Testis (tissue), 3 donors: Measurements from ENCODE around the gene GSG1L. TPM values are rescaled to one million over a fixed set of nuclear protein-coding genes. Genes with fewer than 3 reads are reported as not detected.

Experiments used
- DNase-seq: peaks from one replicate; pipeline ENCODE4 v3.0.0-alpha.2; 2019
- H3K27ac ChIP-seq, 2 donors: fragments of 200-600 bp; sonication (generic); one replicate each; pipeline ENCODE4 v1.5.1; 2019
- H3K27me3 ChIP-seq: fragments of 200-600 bp; sonication (generic); one replicate; pipeline ENCODE4 v1.5.1; 2019
- H3K36me3 ChIP-seq: fragments of 200-600 bp; sonication (generic); one replicate; pipeline ENCODE4 v1.5.1; 2017; ENCODE audit warnings: low read depth; ENCODE audit errors: missing control alignments
- H3K4me1 ChIP-seq: fragments of 200-600 bp; sonication (generic); one replicate; pipeline ENCODE4 v1.5.1; 2019
- H3K4me3 ChIP-seq, 2 donors: fragments of 200-600 bp; sonication (generic); one replicate each; pipeline ENCODE4 v1.5.1; 2017 to 2019
- H3K9me3 ChIP-seq: fragments of 200-600 bp; sonication (generic); one replicate; pipeline ENCODE4 v1.5.1; 2017
- CTCF ChIP-seq, 3 experiments: fragments of 450-650 bp in 2 of 3; fragments of 200-600 bp in 1 of 3; sonication (generic) in 1 of 3; IDR thresholded peaks; one replicate each; pipeline ENCODE4 v1.5.1; 2016 to 2019; ENCODE audit warnings: antibody characterized with exemption in 3 of 3, mild to moderate bottlenecking in 2 of 3, moderate library complexity in 1 of 3
- POLR2A ChIP-seq: fragments of 450-650 bp; IDR thresholded peaks from one replicate; pipeline ENCODE4 v1.6.1; 2017; ENCODE audit warnings: antibody characterized with exemption, mild to moderate bottlenecking, moderate library complexity
- WGBS, 2 donors: methylation state at CpG; one replicate each; pipeline ENCODE4 v1.1.5; 2018; 5-methylcytosine and 5-hydroxymethylcytosine counted together
- intact Hi-C: fragments of 100-400 bp; cut with DNase I; formaldehyde crosslinking; loops from one replicate; pipeline ENCODE4 v1.15.1; 2023; ENCODE audit warnings: low total_unique reads
- polyA plus RNA-seq: library from polyadenylated mRNA; stranded (reverse); fragments of 350-450 nt; fragmentation: Illumina TruSeq; extraction: RNeasy Lipid Tissue Mini Kit (QIAGEN cat#74804); gene quantifications from one replicate; pipeline ENCODE4 v1.2.3, GENCODE V29; 2014; ENCODE audit warnings: low read depth, low replicate concordance; ENCODE audit not compliant: insufficient read depth
- total RNA-seq, 2 donors: library from RNA; depleted of rRNA; stranded (reverse); fragments of >200 nt; gene quantifications; one replicate each; pipeline ENCODE4 v1.2.3, GENCODE V29; 2016

Gene GSG1L
- total and polyA plus RNA-seq, 3 donors from 2014 or later = 1.1 to 2.8 (median 1.9) TPM

- no peaks in the 10 kb centered on the region for H3K36me3 ChIP-seq
- H3K4me1 ChIP-seq = no peaks in the 10 kb centered on the region
- H3K9me3 ChIP-seq = no peaks in the 10 kb centered on the region
- 94 to 95% methylated on average over 6 of the region's 6 CpGs for WGBS, 2 donors
- H3K27me3 ChIP-seq = no peaks in the 10 kb centered on the region
- no peak for TF ChIP-seq CTCF (IDR thresholded peaks at IDR 0.05)
- no peak for TF ChIP-seq POLR2A
- no peak overlapping the region for H3K4me3 ChIP-seq
- no peak overlapping the region for H3K27ac ChIP-seq
- intact Hi-C loops = no loop called here
- DNase-seq = no peak
Measured at GRCh38 chr16:28078261-28078660, 14.7 kb upstream of the GSG1L start.

GRCh38 chr16:28073836-28074235 is 10.3 kb upstream of the GSG1L start:
- WGBS, 2 donors = 91 to 95% methylated on average over 6 of the region's 6 CpGs
- H3K9me3 ChIP-seq = no peaks in the 10 kb centered on the region
- H3K4me1 ChIP-seq = no peaks in the 10 kb centered on the region
- intact Hi-C loops = no loop called here
- H3K4me3 ChIP-seq = no peak overlapping the region
- TF ChIP-seq POLR2A (no peak), CTCF (IDR thresholded peaks at IDR 0.05) (no peak)
- H3K36me3 ChIP-seq = no peaks in the 10 kb centered on the region
- no peak for DNase-seq
- no peaks in the 10 kb centered on the region for H3K27me3 ChIP-seq
- no peak overlapping the region for H3K27ac ChIP-seq

GRCh38 chr16:28072087-28072486 is 8.6 kb upstream of the GSG1L start:
- TF ChIP-seq CTCF (IDR thresholded peaks at IDR 0.05) (no peak), POLR2A (no peak)
- 38 to 42% methylated on average over 4 of the region's 4 CpGs for WGBS, 2 donors

GRCh38 chr16:28069971-28070794 is 6.7 kb upstream of the GSG1L start:
- DNase-seq = no peak
- Histone ChIP-seq H3K27ac (no peak overlapping the region), H3K4me3 (no peak overlapping the region), H3K9me3 (no peaks in the 10 kb centered on the region), H3K4me1 (no peaks in the 10 kb centered on the region), H3K27me3 (no peaks in the 10 kb centered on the region), H3K36me3 (no peaks in the 10 kb centered on the region)
- 20 to 55% methylated on average over 30 to 31 of the region's 31 CpGs for WGBS, 2 donors
- no peak for TF ChIP-seq CTCF (IDR thresholded peaks at IDR 0.05)
- no peak for TF ChIP-seq POLR2A
- intact Hi-C loops = no loop called here

More at GRCh38 chr16:28072087-28072486, 8.6 kb upstream of the GSG1L start:
- no peaks in the 10 kb centered on the region for H3K36me3 ChIP-seq
- no peaks in the 10 kb centered on the region for H3K9me3 ChIP-seq
- no peaks in the 10 kb centered on the region for H3K27me3 ChIP-seq
- no peak overlapping the region for H3K27ac ChIP-seq
- H3K4me1 ChIP-seq = no peaks in the 10 kb centered on the region
- intact Hi-C loops = no loop called here
- no peak overlapping the region for H3K4me3 ChIP-seq
- no peak for DNase-seq

- no peak for TF ChIP-seq POLR2A
- TF ChIP-seq CTCF (IDR thresholded peaks at IDR 0.05) = no peak
- no peaks in the 10 kb centered on the region for H3K9me3 ChIP-seq
- DNase-seq = no peak
- H3K27me3 ChIP-seq = no peaks in the 10 kb centered on the region
- no peaks in the 10 kb centered on the region for H3K36me3 ChIP-seq
- WGBS, 2 donors = 92 to 95% methylated on average over 7 of the region's 7 CpGs
- H3K27ac ChIP-seq = no peak overlapping the region
- no peak overlapping the region for H3K4me3 ChIP-seq
- intact Hi-C loops = no loop called here
- no peaks in the 10 kb centered on the region for H3K4me1 ChIP-seq
Measured at GRCh38 chr16:28068976-28069375, 5.5 kb upstream of the GSG1L start.
